HG03135 (cell line): ENCODE results near the gene PJVK.
A peak's percentile ranks its signal among the peaks of the same experiment; 100 is the strongest.

ENCODE experiments used
- ATAC-seq: cut with Tn5 transposase; IDR thresholded peaks from one replicate; pipeline ENCODE4 v1.9.1; 2021; ENCODE audit warnings: mild to moderate bottlenecking, moderate library complexity; ENCODE audit not compliant: unreplicated experiment

Gene PJVK

GRCh38 chr2:178479758-178480226 is 28.6 kb downstream of the PJVK start:
- ATAC-seq: no peak

GRCh38 chr2:178480227-178481181 is 29.3 kb downstream of the PJVK start, which contains the start of gene PLEKHA3:
Gene PLEKHA3, plus strand, starts transcription at chr2:178480457. Its CDS starts 413 bp downstream, at chr2:178480870.
- ATAC-seq: peak; percentile 57

- ATAC-seq: peak; percentile 40
These were observed 31.3 kb downstream of the PJVK start for GRCh38 chr2:178482437-178482836.

- ATAC-seq: no peak
These were observed 33.3 kb downstream of the PJVK start for GRCh38 chr2:178484245-178485041.

- no peak for ATAC-seq
These were observed 34.2 kb downstream of the PJVK start for GRCh38 chr2:178485356-178485755.

- ATAC-seq: no peak
These were observed 40.4 kb downstream of the PJVK start for GRCh38 chr2:178491612-178492011.

GRCh38 chr2:178496049-178496448 is 44.9 kb downstream of the PJVK start:
- ATAC-seq: no peak

- no peak for ATAC-seq
These were observed 47.0 kb downstream of the PJVK start for GRCh38 chr2:178498137-178498536.

- ATAC-seq: no peak
These were observed 48.5 kb downstream of the PJVK start for GRCh38 chr2:178499640-178500039.

- no peak for ATAC-seq
These were observed 51.6 kb downstream of the PJVK start for GRCh38 chr2:178502751-178503150.

GRCh38 chr2:178506101-178506500 is 54.9 kb downstream of the PJVK start:
- no peak for ATAC-seq

- no peak for ATAC-seq
These were observed 55.3 kb downstream of the PJVK start for GRCh38 chr2:178506524-178506923.

GRCh38 chr2:178506949-178507348 is 55.8 kb downstream of the PJVK start:
- ATAC-seq: no peak

GRCh38 chr2:178508646-178509045 is 57.5 kb downstream of the PJVK start:
- ATAC-seq: no peak

GRCh38 chr2:178510384-178510783 is 59.2 kb downstream of the PJVK start:
- no peak for ATAC-seq
